ENCODE results near the gene DHRS3. TPM values are rescaled to one million over a fixed set of nuclear protein-coding genes. Genes with fewer than 3 reads are reported as not detected.
A peak's percentile ranks its signal among the peaks of the same experiment; 100 is the strongest.

DHRS3 gene
- total RNA-seq, 4 donors from 2014 or later = 92.4 to 130 (median 107) TPM

DNA sequence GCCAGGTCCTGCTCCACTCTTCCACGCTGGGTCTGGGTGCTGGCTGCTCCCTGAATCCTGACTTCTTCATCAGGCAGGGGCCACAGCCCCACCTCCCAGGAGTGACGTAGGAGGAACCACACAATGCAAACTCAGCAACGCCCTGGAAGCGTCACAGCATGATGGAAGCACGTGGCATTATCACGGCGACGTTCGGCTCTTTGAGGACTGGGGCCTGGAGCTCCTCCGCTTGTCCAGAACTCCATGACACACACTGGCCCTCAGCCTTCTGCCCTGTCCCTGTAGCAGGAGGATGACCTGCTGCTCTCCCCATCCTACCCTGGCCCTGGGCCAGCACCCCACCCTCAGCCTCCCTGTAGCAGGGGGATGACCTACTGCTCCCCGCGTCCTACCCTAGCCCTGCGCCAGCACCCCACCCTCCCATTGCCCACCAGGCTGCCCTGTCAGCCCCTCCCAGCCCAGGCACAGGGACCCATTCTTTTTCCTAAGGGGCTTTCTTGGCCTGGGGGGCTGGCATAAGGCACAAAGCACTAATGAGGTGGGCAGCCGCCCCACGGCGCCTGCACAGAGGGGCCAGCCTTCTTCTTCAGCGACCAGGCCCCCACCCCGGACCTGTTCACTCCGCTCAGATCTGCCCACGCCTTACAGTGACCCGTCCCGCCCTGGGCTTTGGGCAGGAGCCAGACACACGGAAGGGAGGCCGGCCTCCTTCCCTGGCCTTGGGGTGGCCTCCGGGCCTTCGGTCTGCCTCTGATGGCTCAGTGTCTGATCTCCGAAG lies 65.7 kb downstream of the DHRS3 start:
- TF ChIP-seq, protein P1, sequence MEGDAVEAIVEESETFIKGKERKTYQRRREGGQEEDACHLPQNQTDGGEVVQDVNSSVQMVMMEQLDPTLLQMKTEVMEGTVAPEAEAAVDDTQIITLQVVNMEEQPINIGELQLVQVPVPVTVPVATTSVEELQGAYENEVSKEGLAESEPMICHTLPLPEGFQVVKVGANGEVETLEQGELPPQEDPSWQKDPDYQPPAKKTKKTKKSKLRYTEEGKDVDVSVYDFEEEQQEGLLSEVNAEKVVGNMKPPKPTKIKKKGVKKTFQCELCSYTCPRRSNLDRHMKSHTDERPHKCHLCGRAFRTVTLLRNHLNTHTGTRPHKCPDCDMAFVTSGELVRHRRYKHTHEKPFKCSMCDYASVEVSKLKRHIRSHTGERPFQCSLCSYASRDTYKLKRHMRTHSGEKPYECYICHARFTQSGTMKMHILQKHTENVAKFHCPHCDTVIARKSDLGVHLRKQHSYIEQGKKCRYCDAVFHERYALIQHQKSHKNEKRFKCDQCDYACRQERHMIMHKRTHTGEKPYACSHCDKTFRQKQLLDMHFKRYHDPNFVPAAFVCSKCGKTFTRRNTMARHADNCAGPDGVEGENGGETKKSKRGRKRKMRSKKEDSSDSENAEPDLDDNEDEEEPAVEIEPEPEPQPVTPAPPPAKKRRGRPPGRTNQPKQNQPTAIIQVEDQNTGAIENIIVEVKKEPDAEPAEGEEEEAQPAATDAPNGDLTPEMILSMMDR (IDR thresholded peaks at IDR 0.05) = no peak
- no peak for TF ChIP-seq POLR2A (IDR thresholded peaks at IDR 0.05)
- no peak overlapping the region for H3K4me3 ChIP-seq (ENCODE audit: low read depth, poor library complexity, severe bottlenecking)
- 77 to 85% methylated on average over 24 to 27 of the region's 27 CpGs for WGBS, 2 donors
- intact Hi-C loops (cut with DNase I; ENCODE audit: low total_unique reads) = no loop called here
- no peak for DNase-seq (ENCODE audit: low spot score in 2 of 2)

DNA sequence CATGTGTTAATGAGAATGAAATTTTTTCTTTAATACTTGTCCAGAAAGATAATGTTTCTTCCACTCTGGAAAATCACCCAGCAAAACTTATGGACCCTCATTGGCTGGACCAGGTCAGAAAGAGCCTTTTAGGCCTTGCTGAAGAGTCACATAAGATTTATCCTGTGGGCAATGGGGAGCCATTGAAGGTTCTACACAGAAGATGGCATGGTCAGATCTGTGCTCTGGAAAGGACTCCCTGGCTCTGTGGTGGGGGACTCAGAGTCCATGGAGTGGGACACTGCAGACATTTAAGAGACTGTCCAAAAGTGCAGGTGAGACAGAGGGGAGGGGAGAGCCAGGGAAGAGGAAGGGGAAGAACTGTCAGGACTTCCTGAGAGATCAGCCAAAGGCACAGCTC lies 66.4 kb downstream of the DHRS3 start:
- intact Hi-C loops (cut with DNase I; ENCODE audit: low total_unique reads) = no loop called here
- H3K4me3 ChIP-seq (ENCODE audit: low read depth, poor library complexity, severe bottlenecking) = no peak overlapping the region
- TF ChIP-seq, protein P1 (IDR thresholded peaks at IDR 0.05) = no peak
- no peak for TF ChIP-seq POLR2A (IDR thresholded peaks at IDR 0.05)
- DNase-seq (ENCODE audit: low spot score in 2 of 2) = no peak

DNA sequence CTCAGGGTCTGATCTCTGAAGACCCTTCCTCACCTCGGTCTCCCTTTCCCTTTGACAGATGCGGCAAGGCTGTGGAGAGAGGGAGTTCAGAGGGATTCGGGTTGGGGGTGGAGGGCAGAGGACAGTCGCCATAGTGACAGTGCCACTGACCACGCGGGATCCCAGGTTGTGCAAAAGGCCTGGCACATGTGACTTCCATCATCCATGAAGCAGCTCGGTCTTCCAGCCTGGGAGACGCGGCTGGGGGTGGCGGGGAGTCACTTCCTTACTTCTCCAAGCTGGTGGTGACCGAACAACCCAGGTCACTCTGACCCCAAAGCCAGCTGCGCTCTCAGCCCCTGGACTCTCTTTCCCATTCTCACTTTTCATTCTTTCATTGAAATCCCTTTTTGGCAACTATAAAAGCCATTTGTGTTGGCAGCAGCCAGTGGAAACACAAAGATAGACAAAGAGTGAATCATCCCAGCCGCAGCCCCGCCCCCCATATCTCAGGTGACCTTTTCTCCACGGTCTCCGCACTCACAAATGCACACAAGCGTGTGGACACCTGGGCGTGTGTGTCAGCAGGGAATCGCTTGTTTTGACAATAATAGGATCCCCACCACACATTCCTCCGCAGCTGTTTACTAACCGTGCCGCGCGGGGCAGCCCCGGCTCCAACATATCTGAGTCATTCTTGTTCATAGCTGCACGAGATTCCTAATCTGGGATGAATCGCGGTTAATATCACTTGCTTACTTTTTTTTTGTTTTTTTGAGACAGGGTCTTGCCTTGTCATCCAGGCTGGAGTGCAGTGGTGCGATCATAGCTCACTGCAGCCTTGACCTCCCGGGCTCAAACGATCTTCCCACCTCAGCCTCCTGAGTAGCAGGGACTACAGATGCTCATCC lies 68.3 kb downstream of the DHRS3 start:
- TF ChIP-seq POLR2A (IDR thresholded peaks at IDR 0.05) = no peak
- TF ChIP-seq, protein P1 (IDR thresholded peaks at IDR 0.05) = no peak
- WGBS, 2 donors = 33 to 36% methylated on average over 29 to 31 of the region's 31 CpGs
- intact Hi-C loops (cut with DNase I; ENCODE audit: low total_unique reads) = no loop called here
- H3K4me3 ChIP-seq (ENCODE audit: low read depth, poor library complexity, severe bottlenecking) = no peak overlapping the region
- DNase-seq (ENCODE audit: low spot score in 2 of 2) = peak; percentile 84 to 95

GRCh38 chr1:12548973-12549459 lies 69.0 kb downstream of the DHRS3 start:
- intact Hi-C loops (cut with DNase I; ENCODE audit: low total_unique reads) = no loop called here
- no peak overlapping the region for H3K4me3 ChIP-seq (ENCODE audit: low read depth, poor library complexity, severe bottlenecking)
- WGBS, 2 donors = 61 to 62% methylated on average over 25 to 27 of the region's 27 CpGs
- peak; percentile 43 to 92 for DNase-seq (ENCODE audit: low spot score in 2 of 2)
- TF ChIP-seq, protein P1 (IDR thresholded peaks at IDR 0.05) = no peak
- no peak for TF ChIP-seq POLR2A (IDR thresholded peaks at IDR 0.05)

GRCh38 chr1:12548279-12548972 lies 69.6 kb downstream of the DHRS3 start:
- 84 to 97% methylated on average over 12 to 13 of the region's 14 CpGs for WGBS, 2 donors
- DNase-seq (ENCODE audit: low spot score in 2 of 2) = no peak
- intact Hi-C loops (cut with DNase I; ENCODE audit: low total_unique reads) = no loop called here
- no peak overlapping the region for H3K4me3 ChIP-seq (ENCODE audit: low read depth, poor library complexity, severe bottlenecking)
- TF ChIP-seq POLR2A (IDR thresholded peaks at IDR 0.05) = no peak
- TF ChIP-seq, protein P1 (IDR thresholded peaks at IDR 0.05) = no peak
